CD4-positive, alpha-beta T cell treated with Interleukin-17A for 4 hours (primary cell): ENCODE data around the gene PAX5.

Experiments used
- DNase-seq: peaks from one replicate; pipeline ENCODE4 v3.0.0-alpha.2; 2020; ENCODE audit warnings: mixed read lengths

The PAX5 gene

GRCh38 chr9:37036776-37037502 lies 2.9 kb upstream of the PAX5 start:
- DNase-seq, result peak; percentile 56

- DNase-seq, result peak; percentile 18
Observed at GRCh38 chr9:37036371-37036775, 2.3 kb upstream of the PAX5 start.

- peak; percentile 7 for DNase-seq
Observed at GRCh38 chr9:37035648-37036370, 1.7 kb upstream of the PAX5 start.

DNA sequence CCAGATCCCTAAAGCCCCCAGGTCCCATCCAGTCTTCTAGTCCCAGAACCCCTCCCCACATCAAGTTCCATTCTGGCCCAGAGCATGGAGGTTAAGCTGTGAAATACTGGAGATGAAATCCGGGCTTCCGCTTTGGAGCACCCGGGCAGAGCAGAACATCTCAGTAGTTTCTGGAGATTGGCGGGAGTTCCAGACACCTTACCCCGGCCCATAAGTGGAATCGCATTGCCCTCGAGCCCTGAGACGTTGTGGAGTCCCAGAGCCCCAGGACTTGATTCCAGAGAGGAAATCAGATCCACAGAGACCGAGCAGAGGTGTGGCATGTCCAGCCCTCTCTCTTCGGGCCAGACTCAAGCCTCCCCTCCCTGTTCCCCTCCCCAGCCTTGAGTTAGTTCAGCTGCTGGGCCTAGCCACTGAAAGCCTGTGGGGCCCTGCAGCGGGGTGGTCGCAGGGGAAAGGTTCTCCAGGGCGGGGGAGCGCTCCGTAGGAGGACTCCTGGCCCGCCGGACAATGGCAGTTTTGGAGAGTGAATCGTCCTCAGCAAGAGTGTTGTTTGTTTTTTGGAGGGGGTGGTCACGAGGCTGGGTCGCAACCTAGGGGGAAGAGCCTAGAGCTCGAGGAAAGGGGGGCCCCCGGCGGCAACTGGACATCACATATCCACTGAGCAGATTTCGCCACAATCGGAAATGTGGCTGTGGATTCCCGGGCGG lies 1.0 kb upstream of the PAX5 start:
- no peak for DNase-seq

- DNase-seq, result peak; percentile 29
Observed at GRCh38 chr9:37034305-37034937, 353 bp upstream of the PAX5 start.

DNA sequence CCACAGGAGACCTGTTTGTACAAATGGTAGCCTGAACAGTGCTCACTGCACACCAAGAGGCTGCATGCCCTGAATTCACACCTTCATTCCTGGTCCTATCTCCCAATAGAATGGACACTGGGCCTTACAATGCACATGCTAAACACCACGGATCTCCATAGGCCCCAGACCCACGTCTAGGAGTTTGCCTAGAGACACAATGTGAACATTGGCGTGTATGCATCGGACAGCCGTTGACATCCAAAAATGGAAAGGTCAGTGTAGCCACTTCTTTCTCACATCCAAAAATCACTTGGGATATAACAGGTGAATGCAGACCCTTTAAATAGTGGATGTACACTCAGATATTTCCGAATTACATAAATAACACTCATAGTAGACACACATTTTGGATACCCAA lies 927 bp downstream of the PAX5 start:
- no peak for DNase-seq

DNA sequence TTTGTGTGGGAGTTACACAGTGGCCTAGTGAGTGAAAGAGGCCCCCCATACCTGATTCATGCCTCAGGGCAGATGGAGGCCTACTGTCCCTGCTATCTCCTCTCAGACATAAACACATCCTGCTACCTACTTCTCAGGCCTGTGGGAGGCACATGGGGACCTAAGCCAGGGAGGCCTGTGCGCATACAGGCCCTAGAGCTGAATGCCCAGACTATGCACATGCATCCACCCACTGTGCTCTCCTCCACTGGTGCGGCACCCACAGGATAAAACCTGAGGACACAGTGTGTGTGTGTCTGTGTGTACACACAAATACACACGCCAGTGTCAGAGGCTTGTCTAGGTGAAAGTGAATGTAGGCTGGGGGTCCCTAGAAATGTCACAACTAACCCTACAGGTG lies 1.4 kb downstream of the PAX5 start:
- DNase-seq, result no peak

DNA sequence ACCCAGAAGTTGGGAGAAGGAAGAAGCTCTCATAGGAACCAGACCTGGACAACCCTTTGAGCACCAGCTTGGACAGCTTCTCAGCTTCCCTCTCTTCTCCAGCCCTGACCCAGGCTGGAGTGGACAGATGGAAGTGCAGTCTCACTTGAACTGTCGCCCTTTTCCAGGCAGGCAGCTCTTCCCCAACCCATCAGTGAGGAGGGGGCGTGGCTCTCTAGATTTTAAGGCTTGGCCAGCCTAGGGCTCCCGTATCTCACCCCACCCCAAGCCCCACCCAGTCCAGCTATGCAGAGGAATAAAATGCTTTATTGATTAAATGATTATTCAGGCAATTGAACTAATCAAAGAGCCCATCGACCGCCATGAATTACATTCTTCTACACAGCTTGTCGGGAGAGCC lies 2.2 kb downstream of the PAX5 start:
- DNase-seq, result no peak

GRCh38 chr9:37031081-37031480 lies 3.0 kb downstream of the PAX5 start:
- no peak for DNase-seq

DNA sequence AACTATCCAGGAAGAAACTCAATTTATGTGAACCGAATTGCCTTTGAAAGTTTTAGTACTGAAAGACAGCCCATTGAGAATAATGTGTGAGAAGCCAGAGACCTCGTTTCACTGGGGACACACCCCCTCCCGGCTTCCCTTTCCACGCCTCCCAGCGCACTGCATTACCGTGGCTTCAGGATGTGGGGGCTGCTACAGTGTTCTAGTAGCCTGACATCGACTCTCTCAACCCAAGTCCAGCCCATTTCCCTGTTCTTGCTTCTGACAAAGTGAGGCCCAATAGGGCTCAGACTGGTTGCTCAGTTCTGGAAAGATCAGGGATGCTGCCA lies 3.5 kb downstream of the PAX5 start:
- peak; percentile 20 for DNase-seq

DNA sequence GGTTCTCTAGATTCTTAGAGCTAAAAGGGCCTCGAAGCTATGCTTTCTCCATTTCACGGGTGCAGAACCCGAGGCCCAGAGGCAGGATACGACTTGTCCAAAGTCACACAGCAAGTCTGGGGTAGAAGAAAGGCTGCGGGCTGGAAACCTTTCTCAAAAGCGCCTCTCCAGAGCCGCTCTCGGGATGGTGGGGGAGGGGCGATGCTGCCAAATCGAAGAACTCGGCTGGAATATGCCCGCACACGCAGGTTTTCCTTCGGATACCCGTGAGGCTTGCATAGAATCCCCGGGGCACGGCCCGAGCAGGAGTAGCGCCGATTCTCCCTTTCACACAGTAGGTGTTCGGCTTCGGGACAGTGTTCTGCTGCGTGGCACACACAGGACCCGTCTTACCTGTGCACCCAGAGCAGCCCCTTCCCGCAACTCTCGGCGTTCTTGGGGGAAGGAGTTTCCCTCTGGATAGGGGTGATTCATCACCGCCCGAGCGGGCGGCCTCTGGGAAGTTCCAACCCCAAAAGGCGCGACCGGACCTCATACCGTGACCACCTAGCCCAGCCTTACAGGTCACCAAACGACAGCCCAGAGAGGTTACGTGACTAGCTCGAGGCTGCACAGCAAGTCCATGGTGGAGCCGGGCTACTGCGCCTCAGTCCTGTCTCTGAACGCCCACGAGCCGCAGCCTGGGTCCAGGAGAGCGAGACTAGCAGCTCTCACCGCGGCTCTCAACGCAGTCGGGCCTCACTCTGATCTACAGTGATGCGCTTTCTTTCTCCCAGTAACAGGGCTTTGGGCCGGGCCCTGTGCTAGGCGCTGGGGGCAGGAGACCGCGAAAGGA lies 4.1 kb downstream of the PAX5 start:
- peak; percentile 6 for DNase-seq

GRCh38 chr9:37029304-37029775 lies 4.7 kb downstream of the PAX5 start:
- DNase-seq, result peak; percentile 4

GRCh38 chr9:37028420-37029031 lies 5.5 kb downstream of the PAX5 start:
- no peak for DNase-seq

- DNase-seq, result peak; percentile 84
Observed at GRCh38 chr9:37027582-37028419, 6.3 kb downstream of the PAX5 start.

- peak; percentile 4 for DNase-seq
Observed at GRCh38 chr9:37026931-37027581, 7.0 kb downstream of the PAX5 start.

- DNase-seq, result no peak
Observed at GRCh38 chr9:37026113-37026930, 7.7 kb downstream of the PAX5 start.

DNA sequence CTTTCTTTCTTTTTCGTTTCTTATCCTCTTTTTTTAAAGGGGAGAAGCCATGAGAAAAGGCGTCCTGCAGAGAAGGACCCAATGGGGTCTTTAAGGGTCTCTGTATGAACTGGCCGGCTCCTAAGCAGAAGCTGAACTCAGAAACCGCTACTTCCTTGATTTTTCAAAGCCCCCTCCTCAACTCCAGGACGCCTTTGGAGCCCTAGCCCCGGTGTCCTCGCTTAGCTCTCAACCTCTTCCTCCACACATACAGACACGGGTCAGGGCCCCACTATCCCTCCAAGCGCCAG lies 8.3 kb downstream of the PAX5 start:
- no peak for DNase-seq

GRCh38 chr9:37025071-37025822 lies 8.8 kb downstream of the PAX5 start:
- DNase-seq, result no peak

- no peak for DNase-seq
Observed at GRCh38 chr9:37017546-37017945, 16.5 kb downstream of the PAX5 start.
